ENCODE data around the gene MAP3K2. TPM values are rescaled to one million over a fixed set of nuclear protein-coding genes. Genes with fewer than 3 reads are reported as not detected.
"Not testable (repeated sequence)": the region's sequence is repeated elsewhere in the genome, so short reads cannot be mapped to it uniquely, and the experiment has no call there.

Gene MAP3K2
- polyA plus RNA-seq, 1 donor = 27.5 TPM

- no peak overlapping the region for H3K27ac ChIP-seq (ENCODE audit: low read length)
- H3K27me3 ChIP-seq (ENCODE audit: control insufficient read depth, insufficient read depth, low read length) = no peaks in the 10 kb centered on the region
- H3K9me3 ChIP-seq (ENCODE audit: control insufficient read depth, low read depth, low read length) = no peaks in the 10 kb centered on the region
- no peak for DNase-seq
- no peak overlapping the region for H3K4me3 ChIP-seq (ENCODE audit: low read length)
- no peaks in the 10 kb centered on the region for H3K36me3 ChIP-seq (ENCODE audit: control insufficient read depth, insufficient read depth, low read length)
- H3K4me1 ChIP-seq (ENCODE audit: control insufficient read depth, insufficient read depth, low read length) = peaks cover 9% of the 10 kb centered on the region
- WGBS (ENCODE audit: insufficient coverage, low lambda C conversion rate) = no CpG with 5 or more reads among the region's 13 CpGs
Measured at GRCh38 chr2:127414638-127415592, 27.1 kb upstream of the MAP3K2 start.

- no peak overlapping the region for H3K27ac ChIP-seq (ENCODE audit: low read length)
- H3K4me1 ChIP-seq (ENCODE audit: control insufficient read depth, insufficient read depth, low read length) = peaks cover 9% of the 10 kb centered on the region
- no peaks in the 10 kb centered on the region for H3K36me3 ChIP-seq (ENCODE audit: control insufficient read depth, insufficient read depth, low read length)
- H3K9me3 ChIP-seq (ENCODE audit: control insufficient read depth, low read depth, low read length) = no peaks in the 10 kb centered on the region
- no peak for DNase-seq
- no peaks in the 10 kb centered on the region for H3K27me3 ChIP-seq (ENCODE audit: control insufficient read depth, insufficient read depth, low read length)
- H3K4me3 ChIP-seq (ENCODE audit: low read length) = no peak overlapping the region
- 100% methylated on average over 1 of the region's 8 CpGs for WGBS (ENCODE audit: insufficient coverage, low lambda C conversion rate)
Measured at GRCh38 chr2:127413782-127414637, 26.2 kb upstream of the MAP3K2 start.

DNA sequence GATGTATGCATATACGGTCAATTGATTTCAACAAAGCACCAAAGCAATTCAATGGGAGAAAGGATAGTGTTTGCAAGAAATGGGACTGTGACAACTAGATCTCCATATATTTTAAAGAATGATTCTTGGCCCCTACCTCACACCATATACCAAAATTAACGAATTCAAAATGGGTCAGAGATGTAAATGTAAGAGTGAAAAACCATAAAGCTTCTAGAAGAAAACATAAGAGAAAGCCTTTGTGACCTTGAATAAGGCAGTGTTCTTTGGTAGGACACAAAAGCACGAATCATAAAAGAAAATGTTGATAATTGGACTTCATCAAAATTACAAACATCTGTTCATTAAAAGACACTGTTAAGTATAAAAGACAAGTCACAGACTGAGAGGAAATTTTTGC, 25.4 kb upstream of the MAP3K2 start:
- DNase-seq = no peak
- Histone ChIP-seq H3K27ac (ENCODE audit: low read length) (no peak overlapping the region), H3K9me3 (ENCODE audit: control insufficient read depth, low read depth, low read length) (no peaks in the 10 kb centered on the region), H3K4me1 (ENCODE audit: control insufficient read depth, insufficient read depth, low read length) (peaks cover 9% of the 10 kb centered on the region), H3K36me3 (ENCODE audit: control insufficient read depth, insufficient read depth, low read length) (no peaks in the 10 kb centered on the region), H3K4me3 (ENCODE audit: low read length) (no peak overlapping the region), H3K27me3 (ENCODE audit: control insufficient read depth, insufficient read depth, low read length) (no peaks in the 10 kb centered on the region)
- 90% methylated on average over 2 of the region's 3 CpGs for WGBS (ENCODE audit: insufficient coverage, low lambda C conversion rate)

DNA sequence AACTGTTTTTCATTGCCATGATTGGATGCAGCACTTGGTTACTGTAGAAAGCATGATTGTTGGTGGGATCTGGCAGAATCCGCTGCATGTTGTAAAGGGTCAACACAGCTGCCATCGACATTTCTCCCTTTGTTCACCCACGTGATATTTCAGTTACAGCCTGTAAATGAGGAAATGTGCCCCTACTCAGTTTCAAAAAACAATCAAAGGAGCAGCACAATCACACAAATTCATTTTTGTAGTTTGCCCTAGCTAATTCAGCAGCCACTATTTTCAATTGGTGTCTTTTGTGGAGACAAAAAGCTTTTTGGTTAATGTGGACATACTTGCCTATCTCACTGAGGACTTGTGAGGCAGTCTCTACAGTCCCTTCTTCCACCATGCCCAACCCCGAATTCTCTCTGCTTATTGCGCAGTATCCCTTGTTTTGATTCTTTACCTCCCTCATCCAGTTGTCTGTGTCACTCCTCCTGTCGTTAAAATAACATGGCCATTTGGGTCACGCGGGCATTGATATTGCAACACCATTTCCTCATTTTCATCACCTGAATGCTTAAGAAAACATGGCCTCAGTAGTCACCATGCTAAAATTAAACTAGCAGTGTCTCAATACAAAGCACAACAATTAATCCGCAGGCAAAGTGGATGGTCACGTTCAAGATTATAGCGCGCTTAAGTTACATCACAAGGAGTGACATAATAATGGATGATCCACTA, 24.0 kb upstream of the MAP3K2 start:
- Histone ChIP-seq H3K36me3 (ENCODE audit: control insufficient read depth, insufficient read depth, low read length) (no peaks in the 10 kb centered on the region), H3K4me1 (ENCODE audit: control insufficient read depth, insufficient read depth, low read length) (peaks cover 10% of the 10 kb centered on the region), H3K27ac (ENCODE audit: low read length) (no peak overlapping the region), H3K4me3 (ENCODE audit: low read length) (no peak overlapping the region), H3K9me3 (ENCODE audit: control insufficient read depth, low read depth, low read length) (no peaks in the 10 kb centered on the region), H3K27me3 (ENCODE audit: control insufficient read depth, insufficient read depth, low read length) (no peaks in the 10 kb centered on the region)
- no peak for DNase-seq
- whole genome bisulfite sequencing (ENCODE audit: insufficient coverage, low lambda C conversion rate) = 100% methylated on average over 2 of the region's 12 CpGs

DNA sequence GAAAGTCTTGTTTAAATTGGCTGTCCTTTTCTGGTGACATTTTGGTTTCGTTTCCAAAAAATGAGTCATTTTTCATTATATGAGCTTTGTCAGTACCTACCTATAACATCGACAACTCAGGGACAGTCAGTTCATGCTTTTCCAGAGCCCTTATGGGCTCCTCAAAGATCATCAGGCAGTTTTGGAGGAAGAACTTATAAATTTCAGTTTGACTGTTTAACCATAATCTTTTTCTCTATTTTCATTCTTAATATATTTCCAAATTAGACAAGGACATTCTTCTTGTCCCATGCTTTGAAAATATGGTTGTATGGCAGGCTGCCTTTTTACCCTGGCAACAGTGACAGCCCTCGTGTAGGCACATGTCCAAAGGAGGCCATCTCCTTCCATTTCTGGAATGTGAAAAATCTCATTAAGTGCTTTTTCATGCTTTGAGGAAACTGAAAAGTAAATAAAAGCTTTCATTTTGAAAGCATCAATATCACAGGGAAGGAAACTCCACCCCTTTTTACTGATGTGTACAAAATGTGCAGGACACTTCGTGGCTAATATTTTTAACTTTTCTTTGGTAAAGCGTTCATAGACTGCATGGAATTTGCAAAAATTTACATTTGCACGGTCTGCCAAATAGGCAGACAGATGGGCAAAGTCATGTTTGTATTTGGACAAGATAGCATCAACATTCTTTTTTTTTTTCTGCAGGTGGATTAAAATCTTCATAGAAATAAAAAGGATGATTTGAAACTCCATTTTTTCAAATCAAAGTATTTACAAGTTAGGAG, 23.3 kb upstream of the MAP3K2 start:
- Histone ChIP-seq H3K9me3 (ENCODE audit: control insufficient read depth, low read depth, low read length) (no peaks in the 10 kb centered on the region), H3K27ac (ENCODE audit: low read length) (no peak overlapping the region), H3K4me1 (ENCODE audit: control insufficient read depth, insufficient read depth, low read length) (peaks cover 10% of the 10 kb centered on the region), H3K36me3 (ENCODE audit: control insufficient read depth, insufficient read depth, low read length) (no peaks in the 10 kb centered on the region), H3K27me3 (ENCODE audit: control insufficient read depth, insufficient read depth, low read length) (no peaks in the 10 kb centered on the region), H3K4me3 (ENCODE audit: low read length) (no peak overlapping the region)
- DNase-seq = no peak
- WGBS (ENCODE audit: insufficient coverage, low lambda C conversion rate) = 53% methylated on average over 3 of the region's 6 CpGs

DNA sequence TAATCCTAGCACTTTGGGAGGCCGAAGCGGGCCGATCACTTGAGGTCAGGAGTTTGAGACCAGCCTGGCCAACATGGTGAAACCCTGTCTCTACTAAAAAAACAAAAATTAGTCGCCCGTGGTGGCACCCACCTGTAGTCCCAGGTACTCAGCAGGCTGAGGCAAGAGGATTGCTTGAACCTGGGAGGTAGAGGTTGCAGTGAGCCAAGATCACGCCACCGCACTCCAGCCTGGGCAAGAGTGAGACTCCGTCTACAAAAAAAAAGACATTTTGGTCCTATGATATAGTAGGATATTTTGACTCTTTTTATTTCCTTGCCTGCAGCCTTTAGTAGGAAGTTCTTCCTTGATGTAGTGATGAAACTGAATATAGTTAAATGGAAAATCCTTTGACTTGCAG, 21.9 kb upstream of the MAP3K2 start:
- WGBS (ENCODE audit: insufficient coverage, low lambda C conversion rate) = no CpG with 5 or more reads among the region's 8 CpGs

DNA sequence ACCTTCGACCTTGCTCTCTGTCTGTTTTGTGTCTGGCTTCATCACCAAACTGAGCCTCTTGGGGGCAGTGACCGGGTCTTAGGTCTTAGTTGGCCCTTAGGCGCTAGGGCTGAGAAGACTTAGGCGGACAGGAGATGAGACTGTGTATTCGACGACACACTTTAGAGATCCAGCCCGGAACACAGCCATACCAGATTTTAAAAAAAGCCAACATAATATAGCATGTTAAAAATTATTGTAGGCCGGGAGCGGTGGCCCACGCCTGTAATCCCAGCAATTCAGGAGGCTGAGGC, 21.0 kb upstream of the MAP3K2 start:
- WGBS (ENCODE audit: insufficient coverage, low lambda C conversion rate) = no CpG with 5 or more reads among the region's 10 CpGs
- H3K4me3 ChIP-seq (ENCODE audit: low read length) = peak overlapping the region; percentile 43

More for the DNA sequence above, 21.9 kb upstream of the MAP3K2 start:
- H3K4me3 ChIP-seq (ENCODE audit: low read length); H3K36me3 ChIP-seq (ENCODE audit: control insufficient read depth, insufficient read depth, low read length); DNase-seq; H3K27ac ChIP-seq (ENCODE audit: low read length); H3K27me3 ChIP-seq (ENCODE audit: control insufficient read depth, insufficient read depth, low read length); H3K9me3 ChIP-seq (ENCODE audit: control insufficient read depth, low read depth, low read length): not testable (repeated sequence)
- H3K4me1 ChIP-seq (ENCODE audit: control insufficient read depth, insufficient read depth, low read length) = peaks cover 15% of the 10 kb centered on the region

DNA sequence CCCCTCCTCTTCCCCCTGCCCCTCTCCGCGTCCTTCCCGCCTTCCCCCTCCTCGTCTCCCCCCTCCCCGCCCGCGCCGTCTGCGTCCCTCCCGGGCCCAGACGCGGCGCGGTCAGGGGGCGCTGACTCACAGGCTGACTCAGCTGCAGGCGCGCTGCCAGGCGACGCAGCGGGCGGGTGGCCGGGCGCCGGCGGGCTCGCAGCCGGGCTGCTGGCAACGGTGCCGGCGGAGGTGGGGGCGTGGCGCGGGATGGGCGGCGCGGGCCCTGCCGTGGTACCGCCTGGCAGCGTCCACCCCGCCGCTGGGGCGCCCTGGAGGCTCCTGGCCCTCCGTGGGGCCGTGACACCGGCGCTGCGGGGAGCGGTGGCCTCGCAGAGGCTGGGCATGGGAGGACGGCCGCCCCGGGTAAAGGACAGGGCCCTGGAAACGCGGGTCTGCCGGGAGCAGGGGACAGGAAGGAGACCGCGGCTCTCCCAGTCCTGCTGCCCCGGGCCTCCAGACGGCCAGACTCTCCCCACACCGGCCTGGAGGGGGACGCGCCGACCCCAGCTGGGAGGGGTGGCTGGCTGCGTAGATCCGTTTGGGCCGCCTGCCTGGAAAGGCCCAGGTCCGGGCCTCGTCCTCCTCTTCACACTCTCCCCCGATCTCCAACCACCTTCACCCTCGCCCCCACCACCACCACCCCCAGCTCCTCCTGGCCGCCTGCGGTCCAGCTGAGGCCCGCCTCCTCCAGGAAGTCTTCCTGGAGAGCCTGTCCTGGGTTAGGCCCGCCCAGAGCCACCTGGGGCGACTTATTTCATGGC, 20.4 kb upstream of the MAP3K2 start:
- Histone ChIP-seq H3K36me3 (ENCODE audit: control insufficient read depth, insufficient read depth, low read length) (no peaks in the 10 kb centered on the region), H3K4me1 (ENCODE audit: control insufficient read depth, insufficient read depth, low read length) (peaks cover 15% of the 10 kb centered on the region), H3K9me3 (ENCODE audit: control insufficient read depth, low read depth, low read length) (no peaks in the 10 kb centered on the region), H3K4me3 (ENCODE audit: low read length) (peak overlapping the region; percentile 43), H3K27ac (ENCODE audit: low read length) (peak overlapping the region; percentile 75), H3K27me3 (ENCODE audit: control insufficient read depth, insufficient read depth, low read length) (no peaks in the 10 kb centered on the region)
- no CpG with 5 or more reads among the region's 75 CpGs for WGBS (ENCODE audit: insufficient coverage, low lambda C conversion rate)
- DNase-seq = peak; percentile 91 to 95

More for the DNA sequence above, 21.0 kb upstream of the MAP3K2 start:
- DNase-seq = no peak
- Histone ChIP-seq H3K36me3 (ENCODE audit: control insufficient read depth, insufficient read depth, low read length) (no peaks in the 10 kb centered on the region), H3K4me1 (ENCODE audit: control insufficient read depth, insufficient read depth, low read length) (peaks cover 15% of the 10 kb centered on the region), H3K27ac (ENCODE audit: low read length) (peak overlapping the region; percentile 73), H3K27me3 (ENCODE audit: control insufficient read depth, insufficient read depth, low read length) (no peaks in the 10 kb centered on the region), H3K9me3 (ENCODE audit: control insufficient read depth, low read depth, low read length) (no peaks in the 10 kb centered on the region)

DNA sequence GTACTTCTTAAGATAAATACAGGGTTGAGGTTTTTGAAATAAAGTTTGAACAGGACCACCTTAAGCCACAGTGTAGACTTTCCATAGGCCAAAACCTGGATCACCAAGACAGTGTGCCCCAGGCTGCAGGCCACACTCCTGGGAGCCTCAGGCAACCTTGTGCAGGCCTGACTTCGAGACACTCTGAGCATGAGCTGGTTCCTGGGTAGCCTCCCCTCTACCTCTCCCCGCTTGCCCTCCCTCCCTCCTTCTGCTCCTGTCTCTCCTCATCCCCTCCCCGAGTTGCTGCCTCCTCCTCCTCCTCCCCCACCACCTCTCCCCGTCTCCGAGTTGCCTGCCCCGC, 19.9 kb upstream of the MAP3K2 start:
- WGBS (ENCODE audit: insufficient coverage, low lambda C conversion rate) = no CpG with 5 or more reads among the region's 6 CpGs
- no peaks in the 10 kb centered on the region for H3K27me3 ChIP-seq (ENCODE audit: control insufficient read depth, insufficient read depth, low read length)
- DNase-seq = no peak
- no peaks in the 10 kb centered on the region for H3K36me3 ChIP-seq (ENCODE audit: control insufficient read depth, insufficient read depth, low read length)
- no peak overlapping the region for H3K4me3 ChIP-seq (ENCODE audit: low read length)
- no peaks in the 10 kb centered on the region for H3K9me3 ChIP-seq (ENCODE audit: control insufficient read depth, low read depth, low read length)
- H3K4me1 ChIP-seq (ENCODE audit: control insufficient read depth, insufficient read depth, low read length) = peaks cover 20% of the 10 kb centered on the region
- H3K27ac ChIP-seq (ENCODE audit: low read length) = peak overlapping the region; percentile 75

All from large intestine (tissue), 3 donors.